Retinal pigment epithelial cell (primary cell): ENCODE results near the gene RNPEPL1.

Source experiments
- DNase-seq: peaks from one replicate; pipeline ENCODE4 v3.0.0-alpha.2; 2010; ENCODE audit warnings: low read depth
- H3K4me3 ChIP-seq: 2 replicates; pipeline ENCODE4 v1.5.1; 2011; ENCODE audit warnings: mild to moderate bottlenecking, low read length, control low read depth, moderate library complexity
- CTCF ChIP-seq: conservative IDR thresholded peaks from 2 replicates; pipeline ENCODE4 v1.5.1; 2011; ENCODE audit warnings: low read depth, low read length, control low read depth, inconsistent platforms

RNPEPL1 gene

GRCh38 chr2:240596080-240596460 is 27.8 kb downstream of the RNPEPL1 start:
- no peak for TF ChIP-seq CTCF
- DNase-seq = no peak

GRCh38 chr2:240596491-240596931 is 28.2 kb downstream of the RNPEPL1 start:
- no peak for TF ChIP-seq CTCF
- no peak overlapping the region for H3K4me3 ChIP-seq
- no peak for DNase-seq

More at GRCh38 chr2:240596080-240596460, 27.8 kb downstream of the RNPEPL1 start:
- no peak overlapping the region for H3K4me3 ChIP-seq

GRCh38 chr2:240597054-240597418 is 28.8 kb downstream of the RNPEPL1 start:
- TF ChIP-seq CTCF = no peak
- no peak for DNase-seq
- H3K4me3 ChIP-seq = no peak overlapping the region

GRCh38 chr2:240597419-240598181 is 29.3 kb downstream of the RNPEPL1 start:
- DNase-seq = no peak
- no peak for TF ChIP-seq CTCF
- H3K4me3 ChIP-seq = no peak overlapping the region

GRCh38 chr2:240598311-240598911 is 30.1 kb downstream of the RNPEPL1 start:
- no peak for TF ChIP-seq CTCF
- DNase-seq = no peak

DNA sequence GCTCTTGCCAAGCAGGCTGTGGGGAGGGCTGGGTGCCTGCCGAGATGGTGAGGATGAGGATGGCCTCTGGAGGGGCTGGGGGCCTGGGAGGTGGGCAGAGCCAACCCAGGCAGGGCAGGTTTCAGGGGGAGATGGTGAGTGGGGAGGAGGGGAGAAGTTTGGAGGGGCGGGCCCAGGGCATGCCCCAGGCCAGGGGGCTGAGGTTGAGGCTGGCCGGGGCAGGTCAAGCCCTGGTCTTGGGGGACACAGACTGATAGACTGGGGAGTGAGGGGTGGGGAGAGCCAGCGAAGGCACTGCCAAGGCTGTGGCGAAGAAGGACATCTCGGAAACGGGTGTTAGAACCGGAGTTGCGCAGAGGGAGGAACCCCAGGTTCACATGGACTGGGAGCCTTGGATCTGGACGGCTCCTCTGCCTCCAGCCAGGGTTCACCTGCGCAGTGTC is 30.9 kb downstream of the RNPEPL1 start:
- no peak overlapping the region for H3K4me3 ChIP-seq
- no peak for DNase-seq
- no peak for TF ChIP-seq CTCF

More at GRCh38 chr2:240598311-240598911, 30.1 kb downstream of the RNPEPL1 start:
- H3K4me3 ChIP-seq = no peak overlapping the region
